SKM-1 (cell line): Measurements from ENCODE around the gene DENND11.
"Not testable (repeated sequence)": the region's sequence is repeated elsewhere in the genome, so short reads cannot be mapped to it uniquely, and the experiment has no call there.

Source experiments
- DNase-seq: peaks from one replicate; lab custom pipeline; 2025; ENCODE audit not compliant: unreplicated experiment; lab: John Stamatoyannopoulos, UW

DENND11 gene

GRCh38 chr7:141709318-141709717, 7.4 kb upstream of the DENND11 start:
- DNase-seq, result no peak

- no peak for DNase-seq
Observed at GRCh38 chr7:141708351-141708750, 6.4 kb upstream of the DENND11 start, which contains the start of gene WEE2. TSS of gene WEE2 (plus strand) at chr7:141708353. CDS start at chr7:141708759, 406 bp downstream.

GRCh38 chr7:141706239-141707064, 4.5 kb upstream of the DENND11 start:
- DNase-seq, result no peak

- no peak for DNase-seq
Observed at GRCh38 chr7:141704741-141705140, 2.8 kb upstream of the DENND11 start.

GRCh38 chr7:141704112-141704511, 2.1 kb upstream of the DENND11 start:
- no peak for DNase-seq

GRCh38 chr7:141702892-141703291, 926 bp upstream of the DENND11 start:
- DNase-seq, result no peak

- DNase-seq, result no peak
Observed at GRCh38 chr7:141701489-141702046, 398 bp downstream of the DENND11 start.

- DNase-seq, result no peak
Observed at GRCh38 chr7:141700848-141701371, 1.1 kb downstream of the DENND11 start.

GRCh38 chr7:141700296-141700847, 1.6 kb downstream of the DENND11 start:
- DNase-seq, result no peak

GRCh38 chr7:141699860-141700259, 2.1 kb downstream of the DENND11 start:
- no peak for DNase-seq

- no peak for DNase-seq
Observed at GRCh38 chr7:141698247-141699015, 3.5 kb downstream of the DENND11 start.

GRCh38 chr7:141697211-141697871, 4.6 kb downstream of the DENND11 start:
- DNase-seq, result no peak

GRCh38 chr7:141696348-141696747, 5.6 kb downstream of the DENND11 start:
- no peak for DNase-seq

GRCh38 chr7:141695803-141696289, 6.1 kb downstream of the DENND11 start:
- DNase-seq, result no peak

- DNase-seq, result no peak
Observed at GRCh38 chr7:141693082-141693481, 8.9 kb downstream of the DENND11 start.

GRCh38 chr7:141691961-141692360, 10.0 kb downstream of the DENND11 start:
- no peak for DNase-seq

GRCh38 chr7:141691540-141691939, 10.4 kb downstream of the DENND11 start:
- DNase-seq, result no peak

GRCh38 chr7:141689072-141689825, 12.7 kb downstream of the DENND11 start:
- not testable (repeated sequence) for DNase-seq

- DNase-seq, result no peak
Observed at GRCh38 chr7:141688043-141688442, 13.9 kb downstream of the DENND11 start.

GRCh38 chr7:141686670-141687069, 15.3 kb downstream of the DENND11 start:
- no peak for DNase-seq
